SK-N-MC (cell line): ENCODE data around the gene PDIA4.

ENCODE experiments used
- EZH2 ChIP-seq: fragments of 200-600 bp; sonication (generic); IDR thresholded peaks from one replicate; pipeline ENCODE4 v1.6.1; 2017; ENCODE audit warnings: antibody characterized with exemption
- FOXP2 ChIP-seq: optimal IDR thresholded peaks from 2 replicates; pipeline ENCODE3; 2011; ENCODE audit warnings: mild to moderate bottlenecking, moderate library complexity; ENCODE audit not compliant: insufficient read depth; ENCODE audit errors: extremely low read length, control extremely low read depth
- POLR2AphosphoS5 ChIP-seq: IDR thresholded peaks from 2 replicates; pipeline ENCODE4 v1.6.1; 2012; ENCODE audit warnings: mild to moderate bottlenecking, low read depth, low read length, borderline replicate concordance

DNA sequence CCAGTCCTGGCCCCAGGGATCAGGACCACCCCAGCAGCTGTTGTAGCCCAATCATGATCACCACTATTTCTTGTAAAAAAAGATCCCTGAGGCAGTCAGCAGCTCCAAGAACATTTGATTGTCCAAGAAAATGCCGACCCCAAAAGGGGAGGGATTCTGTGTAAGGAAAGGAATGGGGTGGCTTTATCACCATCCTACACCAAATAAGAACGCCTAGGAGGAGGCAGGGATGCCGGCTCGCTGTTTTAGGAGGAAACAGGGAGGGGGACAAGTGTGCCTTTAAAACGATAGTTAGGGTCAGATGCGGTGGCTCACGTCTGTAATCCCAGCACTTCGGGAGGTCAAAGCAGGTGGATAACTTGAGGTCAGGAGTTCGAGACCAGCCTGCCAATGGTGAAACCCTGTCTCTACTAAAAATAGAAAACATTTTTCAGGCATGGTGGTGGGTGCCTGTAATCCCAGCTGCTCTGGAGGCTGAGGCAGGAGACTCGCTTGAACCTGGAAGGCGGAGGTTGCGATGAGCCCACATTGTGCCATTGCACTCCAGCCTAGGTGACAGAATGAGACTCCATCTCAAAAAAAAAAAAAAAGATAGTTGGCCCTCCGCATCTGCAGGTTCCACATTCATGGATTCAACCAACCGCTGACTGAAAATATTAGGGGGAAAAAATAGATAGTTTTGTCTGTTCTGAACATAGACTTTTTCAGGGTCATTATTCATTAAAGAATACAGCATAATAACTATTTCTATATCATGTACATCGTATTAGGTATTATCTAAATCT lies 63.6 kb downstream of the PDIA4 start:
- TF ChIP-seq POLR2AphosphoS5, result no peak
- TF ChIP-seq EZH2, result no peak
- TF ChIP-seq FOXP2, result no peak
